Midbrain (tissue), 1 donor: ENCODE measurements around the gene CTNNAL1.
"Not testable (repeated sequence)": the region's sequence is repeated elsewhere in the genome, so short reads cannot be mapped to it uniquely, and the experiment has no call there.

Experiments used
- DNase-seq: peaks from one replicate; lab custom pipeline; 2025; lab: John Stamatoyannopoulos, UW

CTNNAL1 gene

DNA sequence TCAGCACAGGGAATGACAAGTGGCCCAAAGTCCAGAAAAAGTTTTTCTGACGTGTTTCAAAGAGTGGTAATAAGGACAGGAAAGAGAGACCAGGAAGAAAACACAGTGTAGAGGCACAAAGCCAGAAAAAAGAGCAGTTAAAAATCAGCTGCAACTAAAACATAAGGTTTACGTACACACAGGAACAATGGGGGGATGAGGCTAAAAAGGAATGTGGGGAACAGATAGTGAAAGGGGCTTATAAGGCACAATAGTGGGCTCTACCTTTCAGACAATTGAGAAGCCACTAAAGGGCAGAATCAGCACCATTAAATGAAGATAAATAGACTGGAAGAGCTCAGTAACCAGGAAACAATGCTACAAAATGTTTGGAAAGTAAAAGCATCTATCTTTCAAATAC lies 84.9 kb downstream of the CTNNAL1 start:
- DNase-seq = no peak

GRCh38 chr9:108924466-108924865 lies 88.8 kb downstream of the CTNNAL1 start:
- no peak for DNase-seq

GRCh38 chr9:108921200-108921599 lies 92.1 kb downstream of the CTNNAL1 start:
- DNase-seq = no peak

GRCh38 chr9:108920401-108920800 lies 92.9 kb downstream of the CTNNAL1 start:
- not testable (repeated sequence) for DNase-seq

GRCh38 chr9:108919517-108919916 lies 93.8 kb downstream of the CTNNAL1 start:
- no peak for DNase-seq

- no peak for DNase-seq
Measured at GRCh38 chr9:108913391-108913790, 99.9 kb downstream of the CTNNAL1 start.

GRCh38 chr9:108911820-108912219 lies 101.5 kb downstream of the CTNNAL1 start:
- DNase-seq = no peak

DNA sequence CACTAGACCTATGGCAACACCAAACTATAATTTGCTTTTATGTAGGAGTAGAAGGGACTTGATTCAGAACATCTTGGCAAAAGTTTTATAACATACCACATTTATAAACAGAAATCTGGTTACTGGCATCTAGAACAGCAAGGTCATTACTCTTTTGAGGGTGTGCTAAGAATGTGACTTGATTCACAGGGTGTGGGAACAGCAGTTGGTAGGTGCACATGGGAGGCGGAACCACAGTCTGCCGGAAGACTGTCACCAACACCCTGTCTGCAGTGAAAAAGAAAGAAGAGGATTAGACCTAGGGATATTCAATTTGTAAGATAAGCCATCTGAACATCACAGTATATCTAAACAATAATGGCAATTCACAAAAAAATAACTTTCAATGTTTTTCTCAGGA lies 102.4 kb downstream of the CTNNAL1 start:
- no peak for DNase-seq

GRCh38 chr9:108910402-108910801 lies 102.9 kb downstream of the CTNNAL1 start:
- DNase-seq = no peak

- DNase-seq = no peak
Measured at GRCh38 chr9:108905494-108905893, 107.8 kb downstream of the CTNNAL1 start.

GRCh38 chr9:108904161-108904560 lies 109.1 kb downstream of the CTNNAL1 start:
- no peak for DNase-seq

DNA sequence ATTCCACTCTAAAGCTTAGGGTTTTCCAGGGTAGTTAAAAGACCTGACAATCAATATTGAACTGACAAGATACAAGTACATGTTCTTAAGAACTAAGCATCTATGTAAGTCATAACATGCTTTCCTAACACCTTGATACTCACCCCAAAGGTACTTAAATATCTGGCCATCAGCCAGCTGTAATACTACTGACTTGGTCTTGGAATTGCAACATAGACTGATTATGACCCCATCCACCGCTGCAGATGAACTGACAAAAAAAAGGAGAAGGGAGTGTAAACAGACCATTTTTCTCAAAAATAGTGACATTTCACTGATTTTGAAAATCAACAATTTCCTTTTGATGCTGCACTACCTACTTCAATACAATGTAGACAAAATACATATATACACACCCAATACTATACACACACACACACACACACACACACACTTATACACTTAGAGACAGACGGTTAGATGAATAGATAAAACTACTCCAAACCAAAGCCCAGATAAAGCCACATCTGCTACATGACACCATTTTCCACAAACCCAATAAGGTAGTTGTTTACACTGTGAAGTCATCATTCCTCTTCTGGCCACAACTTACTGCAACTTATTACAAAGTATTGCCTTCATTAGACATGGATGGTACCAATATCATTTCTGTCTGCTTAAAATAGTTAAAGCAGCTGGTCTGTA lies 109.7 kb downstream of the CTNNAL1 start:
- DNase-seq = no peak

DNA sequence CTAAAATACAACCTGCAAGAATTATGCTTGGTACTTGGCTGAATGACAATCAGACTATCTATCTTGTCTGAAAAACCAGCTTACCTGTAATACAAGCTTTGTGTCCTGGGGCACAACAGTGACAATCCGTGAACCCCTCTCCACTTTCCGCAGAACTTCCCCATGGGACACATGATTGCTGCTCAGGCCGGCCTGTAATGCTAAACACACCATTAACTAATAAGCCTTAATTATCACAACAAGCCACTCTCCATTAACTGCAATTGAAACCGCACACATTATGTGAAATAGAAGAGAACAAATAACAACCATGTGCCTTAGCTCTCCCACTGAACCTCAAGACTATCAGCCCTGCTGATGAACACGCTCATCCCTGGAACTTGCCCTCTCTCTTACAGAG lies 113.1 kb downstream of the CTNNAL1 start:
- no peak for DNase-seq

DNA sequence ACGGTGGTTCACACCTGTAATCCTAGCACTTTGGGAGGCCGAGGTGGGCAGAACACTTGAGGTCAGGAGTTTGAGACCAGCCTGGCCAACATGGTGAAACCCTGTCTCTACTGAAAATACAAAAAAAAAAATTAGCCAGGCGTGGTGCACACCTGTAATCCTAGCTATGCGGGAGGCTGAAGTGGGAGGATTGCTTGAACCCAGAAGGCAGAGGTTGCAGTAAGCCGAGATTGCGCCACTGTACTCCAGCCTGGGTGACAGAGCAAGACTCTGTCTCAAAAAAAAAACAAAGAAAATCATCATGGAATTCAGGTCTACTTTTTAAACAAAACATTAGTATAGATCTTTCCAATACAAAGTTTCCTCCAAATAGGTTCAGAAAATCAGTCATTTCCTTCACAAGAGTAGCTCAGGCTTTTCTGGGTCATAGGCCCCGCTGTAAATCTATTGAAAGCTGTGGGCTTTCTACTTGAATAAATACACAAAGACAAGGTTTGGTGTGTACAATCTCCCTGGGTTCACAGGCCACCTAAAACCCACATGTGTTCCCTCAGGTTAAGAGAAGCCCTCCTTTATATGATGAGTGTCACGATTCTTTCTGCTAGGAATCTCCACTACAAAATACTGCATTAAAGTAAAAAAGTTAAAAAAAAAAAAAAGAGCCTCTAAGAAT lies 114.1 kb downstream of the CTNNAL1 start:
- DNase-seq = not testable (repeated sequence)

DNA sequence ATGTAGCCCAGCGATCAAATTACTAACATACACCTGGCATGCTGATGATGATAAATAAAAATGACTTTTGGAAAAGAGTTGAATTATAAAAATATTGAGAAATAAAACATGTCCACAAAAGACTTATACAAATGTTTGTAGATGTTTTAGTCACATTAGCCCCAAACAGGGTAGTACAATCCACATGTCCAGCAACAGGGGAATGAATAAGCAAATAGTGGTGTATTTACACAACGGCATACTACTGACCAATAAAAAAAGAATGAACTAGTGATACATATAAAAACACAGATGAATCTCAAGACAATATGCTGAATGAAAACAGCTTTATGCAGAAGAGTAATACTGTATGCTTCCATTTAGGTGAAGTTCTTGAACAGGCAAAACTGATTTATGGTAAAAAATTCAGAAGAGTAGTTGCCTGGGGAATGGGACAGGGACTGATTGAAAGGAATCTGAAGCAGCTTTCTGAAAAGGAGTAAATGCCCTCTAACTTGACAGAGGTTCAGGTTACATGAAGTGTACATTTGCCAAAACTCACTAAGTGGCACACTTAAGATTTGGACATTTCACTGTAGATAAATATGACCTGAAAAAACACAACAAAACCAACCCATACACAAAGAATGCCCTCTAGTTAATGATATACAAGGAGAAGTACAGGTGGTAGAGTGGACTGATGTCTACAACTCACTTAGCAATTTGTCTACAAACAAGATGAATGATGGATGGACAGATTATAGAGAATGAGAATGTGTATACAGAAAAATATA lies 115.8 kb downstream of the CTNNAL1 start:
- DNase-seq = no peak

GRCh38 chr9:108894225-108894997 lies 118.9 kb downstream of the CTNNAL1 start:
- DNase-seq = no peak
